ENCODE data around the gene SIGLEC6.

The SIGLEC6 gene

GRCh38 chr19:51560339-51560738 is 28.9 kb upstream of the SIGLEC6 start:
- DNase-seq (ENCODE audit: low read depth), result no peak
- no peak for TF ChIP-seq CTCF (conservative IDR thresholded peaks at IDR 0.05; ENCODE audit: control insufficient read depth, insufficient read depth, low read depth, low read length)
- no peak overlapping the region for H3K4me3 ChIP-seq (ENCODE audit: control insufficient read depth, low read depth, low read length)

- no peak for TF ChIP-seq CTCF (conservative IDR thresholded peaks at IDR 0.05; ENCODE audit: control insufficient read depth, insufficient read depth, low read depth, low read length)
- no peak for DNase-seq (ENCODE audit: low read depth)
- H3K4me3 ChIP-seq (ENCODE audit: control insufficient read depth, low read depth, low read length), result no peak overlapping the region
Observed at GRCh38 chr19:51559240-51559639, 27.8 kb upstream of the SIGLEC6 start.

- no peak for TF ChIP-seq CTCF (conservative IDR thresholded peaks at IDR 0.05; ENCODE audit: control insufficient read depth, insufficient read depth, low read depth, low read length)
- peak; percentile 51 for DNase-seq (ENCODE audit: low read depth)
- no peak overlapping the region for H3K4me3 ChIP-seq (ENCODE audit: control insufficient read depth, low read depth, low read length)
Observed at GRCh38 chr19:51552996-51553725, 21.7 kb upstream of the SIGLEC6 start.

GRCh38 chr19:51552608-51552995 is 21.1 kb upstream of the SIGLEC6 start:
- no peak for DNase-seq (ENCODE audit: low read depth)
- no peak for TF ChIP-seq CTCF (conservative IDR thresholded peaks at IDR 0.05; ENCODE audit: control insufficient read depth, insufficient read depth, low read depth, low read length)
- no peak overlapping the region for H3K4me3 ChIP-seq (ENCODE audit: control insufficient read depth, low read depth, low read length)

- DNase-seq (ENCODE audit: low read depth), result no peak
Observed at GRCh38 chr19:51551673-51552432, 20.4 kb upstream of the SIGLEC6 start.

More at GRCh38 chr19:51551673-51552432, 20.4 kb upstream of the SIGLEC6 start:
- TF ChIP-seq CTCF (conservative IDR thresholded peaks at IDR 0.05; ENCODE audit: control insufficient read depth, insufficient read depth, low read depth, low read length), result no peak
- H3K4me3 ChIP-seq (ENCODE audit: control insufficient read depth, low read depth, low read length), result no peak overlapping the region
